CD14-positive monocyte (primary cell): Measurements from ENCODE around the gene DDAH1. TPM values are rescaled to one million over a fixed set of nuclear protein-coding genes. Genes with fewer than 3 reads are reported as not detected.

ENCODE experiments used
- DNase-seq, 3 donors: peaks; one replicate each; pipeline ENCODE4 v3.0.0-alpha.2; 2011 to 2022
- H2AFZ ChIP-seq: 2 replicates; pipeline ENCODE4 v1.6.0; 2012; ENCODE audit warnings: mild to moderate bottlenecking, low read depth, low read length, inconsistent platforms; ENCODE audit not compliant: insufficient read depth, poor library complexity, severe bottlenecking
- H3K27ac ChIP-seq, 2 donors: 1 replicate in 1 of 2; 2 replicates in 1 of 2; pipeline ENCODE4 v1.5.1; 2012 to 2013; ENCODE audit warnings: low read length in 2 of 2, control low read depth in 1 of 2, inconsistent platforms in 1 of 2, low read depth in 1 of 2, mild to moderate bottlenecking in 1 of 2
- H3K27me3 ChIP-seq, 2 donors: one replicate each; pipeline versions ENCODE4 v1.6.0 to v1.6.1; 2011 to 2013; ENCODE audit warnings: low read length in 2 of 2; ENCODE audit not compliant: control insufficient read depth in 2 of 2, insufficient read depth in 2 of 2
- H3K36me3 ChIP-seq, 2 donors: replicated peaks in 1 of 2; 1 replicate in 1 of 2; 2 replicates in 1 of 2; pipeline versions ENCODE4 v1.5.1 to v1.6.1; 2012 to 2013; ENCODE audit warnings: low read length in 2 of 2, control low read depth in 1 of 2, inconsistent platforms in 1 of 2, mild to moderate bottlenecking in 1 of 2; ENCODE audit not compliant: insufficient read depth in 2 of 2, control insufficient read depth in 1 of 2
- H3K4me1 ChIP-seq, 2 donors: 1 replicate in 1 of 2; 2 replicates in 1 of 2; pipeline versions ENCODE4 v1.5.1 to v1.6.1; 2012 to 2013; ENCODE audit warnings: low read length in 2 of 2, control low read depth in 1 of 2, inconsistent platforms in 1 of 2, mild to moderate bottlenecking in 1 of 2, moderate library complexity in 1 of 2; ENCODE audit not compliant: insufficient read depth in 2 of 2, control insufficient read depth in 1 of 2
- H3K4me2 ChIP-seq: replicated peaks from 2 replicates; pipeline ENCODE3; 2012; ENCODE audit warnings: low read length, moderate library complexity, mild to moderate bottlenecking; ENCODE audit not compliant: poor library complexity, severe bottlenecking; ENCODE audit errors: extremely low read depth
- H3K4me3 ChIP-seq, 3 experiments: fragments of 200-600 bp in 1 of 3; sonication (generic) in 1 of 3; replicated peaks in 1 of 3; 1 replicate in 2 of 3; 2 replicates in 1 of 3; pipeline ENCODE4 v1.5.1; 2011 to 2013; ENCODE audit warnings: low read length in 3 of 3, mild to moderate bottlenecking in 3 of 3, control low read depth in 2 of 3, low read depth in 2 of 3, inconsistent platforms in 1 of 3, moderate library complexity in 1 of 3
- H3K79me2 ChIP-seq: 2 replicates; pipeline ENCODE4 v1.6.0; 2012; ENCODE audit warnings: mild to moderate bottlenecking, control low read depth, inconsistent platforms, low read length, moderate library complexity; ENCODE audit not compliant: insufficient read depth
- H3K9ac ChIP-seq: 2 replicates; pipeline ENCODE4 v1.6.0; 2017; ENCODE audit warnings: low read length, mild to moderate bottlenecking; ENCODE audit not compliant: insufficient read depth, poor library complexity, severe bottlenecking
- H3K9me3 ChIP-seq, 2 donors: replicated peaks in 1 of 2; 1 replicate in 1 of 2; 2 replicates in 1 of 2; pipeline versions ENCODE4 v1.5.1 to v1.6.1; 2012 to 2013; ENCODE audit warnings: low read length in 2 of 2, control low read depth in 1 of 2; ENCODE audit not compliant: control insufficient read depth in 1 of 2, insufficient read depth in 1 of 2
- H4K20me1 ChIP-seq: 2 replicates; pipeline ENCODE4 v1.6.0; 2012; ENCODE audit warnings: mild to moderate bottlenecking, low read length, control low read depth, moderate library complexity; ENCODE audit not compliant: insufficient read depth
- H3K27ac Mint-ChIP-seq, 7 donors: one replicate each; pipeline ENCODE4 v1.8.0; 2020; ENCODE audit warnings: mild to moderate bottlenecking in 7 of 7, mixed read lengths in 7 of 7, moderate library complexity in 6 of 7, inconsistent platforms in 2 of 7
- H3K27me3 Mint-ChIP-seq, 3 donors: one replicate each; pipeline ENCODE4 v1.8.0; 2021 to 2022; ENCODE audit warnings: low read depth in 3 of 3, mild to moderate bottlenecking in 3 of 3, mixed read lengths in 3 of 3, moderate library complexity in 3 of 3, inconsistent platforms in 1 of 3
- H3K36me3 Mint-ChIP-seq, 2 donors: one replicate each; pipeline ENCODE4 v1.8.0; 2020; ENCODE audit warnings: mixed read lengths in 2 of 2, inconsistent platforms in 1 of 2, mild to moderate bottlenecking in 1 of 2
- H3K4me1 Mint-ChIP-seq: one replicate; pipeline ENCODE4 v1.8.0; 2020; ENCODE audit warnings: mild to moderate bottlenecking, mixed read lengths
- H3K4me3 Mint-ChIP-seq, 2 donors: one replicate each; pipeline ENCODE4 v1.8.0; 2020; ENCODE audit warnings: mild to moderate bottlenecking in 2 of 2, mixed read lengths in 2 of 2, moderate library complexity in 1 of 2
- H3K9me3 Mint-ChIP-seq, 7 donors: one replicate each; pipeline ENCODE4 v1.8.0; 2020 to 2022; ENCODE audit warnings: mixed read lengths in 7 of 7, mild to moderate bottlenecking in 6 of 7, moderate library complexity in 6 of 7, inconsistent platforms in 2 of 7
- CTCF ChIP-seq: fragments of 200-600 bp; IDR thresholded peaks from one replicate; pipeline ENCODE4 v1.8.0; 2022; ENCODE audit warnings: antibody characterized with exemption, mild to moderate bottlenecking
- WGBS: methylation state at CpG from one replicate; pipeline ENCODE4 v1.1.5; 2013; ENCODE audit warnings: missing lambda C conversion rate; ENCODE audit not compliant: insufficient coverage; 5-methylcytosine and 5-hydroxymethylcytosine counted together
- intact Hi-C, 2 donors: fragments of 100-400 bp; cut with micrococcal nuclease; formaldehyde crosslinking; loops; one replicate each; pipeline versions ENCODE4 v1.15.0 to v1.15.1; 2023
- polyA plus RNA-seq, 3 donors: library from polyadenylated mRNA; depleted of rRNA in 1 of 3; unstranded in 2 of 3; stranded (reverse) in 1 of 3; fragments of 300-500 nt in 2 of 3; fragments of >200 nt in 1 of 3; fragmentation: Illumina TruSeq in 2 of 3; gene quantifications; 1 replicate in 2 of 3; 2 replicates in 1 of 3; pipeline ENCODE4 v1.2.3, GENCODE V29; 2012 to 2021

Gene DDAH1
- polyA plus RNA-seq, 3 donors, result not detected

GRCh38 chr1:85283475-85284199 is 181.3 kb downstream of the DDAH1 start:
- no peak for DNase-seq
- H3K27ac Mint-ChIP-seq, result no peak overlapping the region
- Histone ChIP-seq H3K79me2 (no peaks in the 10 kb centered on the region), H3K27me3 (no peaks in the 10 kb centered on the region), H3K27ac (no peak overlapping the region), H3K9me3 (no peaks in the 10 kb centered on the region), H2AFZ (no peak overlapping the region), H4K20me1 (no peaks in the 10 kb centered on the region), H3K4me1 (peaks cover 11 to 12% of the 10 kb centered on the region in 2 donors), H3K36me3 (no peaks in the 10 kb centered on the region), H3K4me3 (no peak overlapping the region), H3K4me2 (no peak overlapping the region), H3K9ac (no peak overlapping the region)
- peaks cover 0 to 3% (median 0%) of the 10 kb centered on the region in 7 donors for H3K9me3 Mint-ChIP-seq
- H3K4me1 Mint-ChIP-seq, result peaks cover 12% of the 10 kb centered on the region
- no peak for TF ChIP-seq CTCF
- intact Hi-C loops, result loop anchor here in 1 of 2 donors (10.0 kb wide), 1 partner anchor 599 kb away; no protein-coding TSS in a partner anchor
- 91% methylated on average over 11 of the region's 11 CpGs for WGBS
- H3K27me3 Mint-ChIP-seq, result peaks cover 5 to 14% (median 7%) of the 10 kb centered on the region in 3 donors
- H3K4me3 Mint-ChIP-seq, result no peak overlapping the region
- no peaks in the 10 kb centered on the region for H3K36me3 Mint-ChIP-seq

- 86% methylated on average over 1 of the region's 1 CpG for WGBS
- Histone ChIP-seq H3K9me3 (no peaks in the 10 kb centered on the region), H3K36me3 (no peaks in the 10 kb centered on the region), H3K27me3 (no peaks in the 10 kb centered on the region), H3K4me2 (no peak overlapping the region), H3K27ac (no peak overlapping the region), H4K20me1 (no peaks in the 10 kb centered on the region), H3K79me2 (no peaks in the 10 kb centered on the region), H3K9ac (no peak overlapping the region), H3K4me1 (peaks cover 20 to 23% of the 10 kb centered on the region in 2 donors), H2AFZ (no peak overlapping the region), H3K4me3 (no peak overlapping the region)
- no peak for DNase-seq
- intact Hi-C loops, result loop anchor here in 1 of 2 donors (10.0 kb wide), 1 partner anchor 598 kb away; no protein-coding TSS in a partner anchor
- Mint-ChIP-seq H3K4me3 (no peak overlapping the region), H3K9me3 (peaks cover 0 to 2% (median 0%) of the 10 kb centered on the region in 7 donors), H3K4me1 (peaks cover 20% of the 10 kb centered on the region), H3K36me3 (no peaks in the 10 kb centered on the region), H3K27ac (no peak overlapping the region), H3K27me3 (peaks cover 5 to 11% (median 7%) of the 10 kb centered on the region in 3 donors)
- no peak for TF ChIP-seq CTCF
Observed at GRCh38 chr1:85282424-85282823, 182.5 kb downstream of the DDAH1 start.
